NB4 (cell line): ENCODE results near the gene SCRN2.

ENCODE experiments used
- CTCF ChIP-seq: IDR thresholded peaks from one replicate; pipeline ENCODE4 v1.5.1; 2012; ENCODE audit warnings: low read depth, low read length
- MAX ChIP-seq: IDR thresholded peaks from 2 replicates; pipeline ENCODE4 v1.6.1; 2011; ENCODE audit warnings: low read depth, low read length
- MYC ChIP-seq: IDR thresholded peaks from 2 replicates; pipeline ENCODE4 v1.6.1; 2011; ENCODE audit warnings: low read depth, low read length
- POLR2A ChIP-seq: IDR thresholded peaks from 2 replicates; pipeline ENCODE4 v1.6.1; 2011; ENCODE audit warnings: mild to moderate bottlenecking; ENCODE audit not compliant: insufficient read length; ENCODE audit errors: extremely low read depth

GRCh38 chr17:47829870-47830269 lies 11.2 kb downstream of the SCRN2 start:
- TF ChIP-seq CTCF, result no peak
- TF ChIP-seq MYC, result no peak
- no peak for TF ChIP-seq POLR2A
- TF ChIP-seq MAX, result no peak
